ENCODE measurements around the gene GARNL3. TPM values are rescaled to one million over a fixed set of nuclear protein-coding genes. Genes with fewer than 3 reads are reported as not detected.

Gene GARNL3
- total RNA-seq, 1 donor: 5.8 TPM

GRCh38 chr9:127253446-127253845 lies 11.1 kb upstream of the GARNL3 start:
- no peak for DNase-seq (ENCODE audit: insufficient read length, low spot score, missing footprints)
- H3K4me1 ChIP-seq (ENCODE audit: insufficient read depth, low read length): no peaks in the 10 kb centered on the region
- H2AFZ ChIP-seq (ENCODE audit: low read length): no peak overlapping the region
- no peaks in the 10 kb centered on the region for H3K9me3 ChIP-seq (ENCODE audit: low read depth, low read length)
- no peaks in the 10 kb centered on the region for H3K79me2 ChIP-seq (ENCODE audit: insufficient read depth, low read length)
- no peak overlapping the region for H3K4me3 ChIP-seq (ENCODE audit: insufficient read depth, low read length)
- TF ChIP-seq CTCF (IDR thresholded peaks at IDR 0.05; ENCODE audit: extremely low read depth, low read depth, low read length): no peak
- H3K4me2 ChIP-seq (ENCODE audit: insufficient read depth, low read length): no peak overlapping the region
- no peaks in the 10 kb centered on the region for H3K36me3 ChIP-seq (ENCODE audit: insufficient read depth, low read length)
- no peaks in the 10 kb centered on the region for H4K20me1 ChIP-seq (ENCODE audit: insufficient read depth, low read length)
- H3K27ac ChIP-seq (ENCODE audit: low read depth, low read length): no peak overlapping the region
- H3K27me3 ChIP-seq (ENCODE audit: insufficient read depth, low read length): peaks cover 9% of the 10 kb centered on the region

GRCh38 chr9:127255692-127256091 lies 8.9 kb upstream of the GARNL3 start:
- Histone ChIP-seq H3K4me2 (ENCODE audit: insufficient read depth, low read length) (no peak overlapping the region), H3K27ac (ENCODE audit: low read depth, low read length) (no peak overlapping the region), H4K20me1 (ENCODE audit: insufficient read depth, low read length) (no peaks in the 10 kb centered on the region), H3K36me3 (ENCODE audit: insufficient read depth, low read length) (no peaks in the 10 kb centered on the region), H2AFZ (ENCODE audit: low read length) (no peak overlapping the region), H3K9me3 (ENCODE audit: low read depth, low read length) (no peaks in the 10 kb centered on the region), H3K4me1 (ENCODE audit: insufficient read depth, low read length) (no peaks in the 10 kb centered on the region), H3K27me3 (ENCODE audit: insufficient read depth, low read length) (peaks cover 9% of the 10 kb centered on the region), H3K4me3 (ENCODE audit: insufficient read depth, low read length) (no peak overlapping the region), H3K79me2 (ENCODE audit: insufficient read depth, low read length) (no peaks in the 10 kb centered on the region)
- DNase-seq (ENCODE audit: insufficient read length, low spot score, missing footprints): no peak
- TF ChIP-seq CTCF (IDR thresholded peaks at IDR 0.05; ENCODE audit: extremely low read depth, low read depth, low read length): no peak

DNA sequence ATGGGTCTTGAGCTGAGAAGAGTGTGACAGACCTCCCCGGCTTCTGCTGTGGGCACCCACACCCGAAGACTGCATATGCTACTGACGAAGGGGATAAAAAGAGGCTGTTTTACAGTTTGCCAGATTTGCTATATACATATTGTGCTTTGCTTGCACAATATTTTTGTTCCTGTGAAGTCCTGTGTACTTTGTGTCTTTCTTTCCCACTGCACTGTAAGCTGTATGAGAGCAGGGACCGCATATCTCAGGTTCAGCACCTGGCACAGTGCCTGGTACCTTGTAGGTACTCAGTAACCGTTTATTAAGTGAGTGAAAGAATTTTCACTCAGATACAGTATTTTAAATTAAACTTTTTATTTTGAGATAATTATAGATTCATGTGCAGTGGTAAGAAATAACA lies 8.2 kb upstream of the GARNL3 start:
- Histone ChIP-seq H3K9me3 (ENCODE audit: low read depth, low read length) (no peaks in the 10 kb centered on the region), H3K79me2 (ENCODE audit: insufficient read depth, low read length) (no peaks in the 10 kb centered on the region), H3K4me1 (ENCODE audit: insufficient read depth, low read length) (no peaks in the 10 kb centered on the region), H3K4me2 (ENCODE audit: insufficient read depth, low read length) (no peak overlapping the region), H3K27ac (ENCODE audit: low read depth, low read length) (no peak overlapping the region), H3K4me3 (ENCODE audit: insufficient read depth, low read length) (no peak overlapping the region), H3K36me3 (ENCODE audit: insufficient read depth, low read length) (no peaks in the 10 kb centered on the region), H2AFZ (ENCODE audit: low read length) (no peak overlapping the region), H3K27me3 (ENCODE audit: insufficient read depth, low read length) (peaks cover 9% of the 10 kb centered on the region), H4K20me1 (ENCODE audit: insufficient read depth, low read length) (no peaks in the 10 kb centered on the region)
- no peak for DNase-seq (ENCODE audit: insufficient read length, low spot score, missing footprints)
- TF ChIP-seq CTCF (IDR thresholded peaks at IDR 0.05; ENCODE audit: extremely low read depth, low read depth, low read length): no peak

DNA sequence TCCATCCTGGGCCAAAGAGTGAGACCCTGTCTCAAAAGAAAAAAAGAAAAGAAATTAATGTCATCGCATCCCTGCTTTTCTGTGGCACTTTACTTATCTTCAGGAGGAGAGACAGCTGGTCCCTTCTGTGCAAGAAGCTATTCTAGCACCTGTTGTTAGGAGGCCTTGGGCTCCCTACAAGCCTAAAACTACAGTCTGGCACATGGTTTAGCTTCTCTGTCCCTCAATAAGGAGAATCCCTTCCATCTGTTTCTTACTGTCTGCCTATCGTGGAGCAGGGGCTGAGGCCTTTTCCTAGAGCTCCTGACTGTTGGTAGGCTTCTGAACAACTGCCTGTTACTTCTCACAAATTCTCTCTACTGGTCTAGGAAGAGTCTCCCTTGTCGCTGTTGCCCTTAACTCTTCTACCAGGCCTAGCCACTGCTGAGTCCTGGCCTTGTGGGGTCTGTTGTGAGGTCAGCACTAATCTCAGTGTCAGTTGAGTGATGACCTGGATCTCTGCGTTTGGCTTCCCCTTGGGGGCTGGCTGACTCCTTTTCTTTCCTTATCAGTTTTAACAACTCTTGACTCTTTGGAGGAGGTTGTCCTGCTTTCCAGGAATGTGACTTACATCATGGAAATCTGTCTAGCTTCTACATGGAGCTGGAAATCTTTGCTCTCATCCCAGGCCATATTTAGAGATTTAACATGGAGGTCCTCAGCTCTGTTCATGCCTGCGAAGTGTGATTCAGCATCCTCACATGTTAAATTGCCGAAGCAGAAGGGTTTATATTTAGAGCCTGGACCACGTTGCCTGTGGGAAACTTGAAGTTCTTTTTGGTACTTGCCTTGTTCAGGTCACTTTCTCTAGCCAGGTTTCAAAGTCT lies 5.7 kb upstream of the GARNL3 start:
- Histone ChIP-seq H3K27me3 (ENCODE audit: insufficient read depth, low read length) (peaks cover 1% of the 10 kb centered on the region), H3K4me1 (ENCODE audit: insufficient read depth, low read length) (no peaks in the 10 kb centered on the region), H3K36me3 (ENCODE audit: insufficient read depth, low read length) (no peaks in the 10 kb centered on the region), H3K79me2 (ENCODE audit: insufficient read depth, low read length) (no peaks in the 10 kb centered on the region), H2AFZ (ENCODE audit: low read length) (no peak overlapping the region), H3K9me3 (ENCODE audit: low read depth, low read length) (no peaks in the 10 kb centered on the region), H3K4me2 (ENCODE audit: insufficient read depth, low read length) (no peak overlapping the region), H4K20me1 (ENCODE audit: insufficient read depth, low read length) (no peaks in the 10 kb centered on the region), H3K4me3 (ENCODE audit: insufficient read depth, low read length) (no peak overlapping the region), H3K27ac (ENCODE audit: low read depth, low read length) (no peak overlapping the region)
- no peak for DNase-seq (ENCODE audit: insufficient read length, low spot score, missing footprints)
- no peak for TF ChIP-seq CTCF (IDR thresholded peaks at IDR 0.05; ENCODE audit: extremely low read depth, low read depth, low read length)

Measured in osteoblast (primary cell).